ENCODE measurements around the gene HIRA. TPM values are rescaled to one million over a fixed set of nuclear protein-coding genes. Genes with fewer than 3 reads are reported as not detected.

HIRA gene
- total and polyA plus RNA-seq, 9 of the 15 experiments (the other 6 are each of a cell fraction or from before 2014, with no cell fraction given), result 0.96 to 132 (median 58.4) TPM

- no peak for TF ChIP-seq CLOCK (CRISPR knock-in tag; IDR thresholded peaks at IDR 0.05; ENCODE audit: borderline replicate concordance)
- TF ChIP-seq IRF2 (CRISPR knock-in tag; IDR thresholded peaks at IDR 0.05), result peak; percentile 82; the same call in 1 of the 2 replicates
- no peak for TF ChIP-seq RBM25 (IDR thresholded peaks at IDR 0.05; ENCODE audit: low read depth, low read length, severe bottlenecking)
- 0 out of 2 replicates have a peak, but pooled peaks have one; percentile 3 for TF ChIP-seq ZNF707 (CRISPR knock-in tag; conservative IDR thresholded peaks at IDR 0.05)
- peak; percentile 60; the same call in 1 of the 2 replicates for TF ChIP-seq THAP12 (CRISPR knock-in tag; IDR thresholded peaks at IDR 0.05)
- TF ChIP-seq PHTF2 (CRISPR knock-in tag; IDR thresholded peaks at IDR 0.05), result peak; percentile 31; the same call in 1 of the 2 replicates
- TF ChIP-seq SAP30 (IDR thresholded peaks at IDR 0.05; ENCODE audit: borderline replicate concordance, insufficient read depth, low read depth, low read length, poor library complexity, severe bottlenecking), result peak; percentile 35
- TF ChIP-seq STAG1 (CRISPR knock-in tag; IDR thresholded peaks at IDR 0.05; ENCODE audit: borderline replicate concordance), result peak; percentile 63
- no peak for TF ChIP-seq ZBTB17 (CRISPR knock-in tag; IDR thresholded peaks at IDR 0.05)
- TF ChIP-seq PHF8 (IDR thresholded peaks at IDR 0.05; ENCODE audit: borderline replicate concordance, low read length), result 0 out of 2 replicates have a peak, but pooled peaks have one; percentile 19
- TF ChIP-seq SETDB1 (IDR thresholded peaks at IDR 0.05; ENCODE audit: low read length), result peak; percentile 58
- peak; percentile 66; the same call in 1 of the 2 replicates for TF ChIP-seq ZNF282 (CRISPR knock-in tag; IDR thresholded peaks at IDR 0.05)
- TF ChIP-seq ZC3H4 (CRISPR knock-in tag; IDR thresholded peaks at IDR 0.05; ENCODE audit: borderline replicate concordance), result peak; percentile 96
- no peak for TF ChIP-seq STAT5A (IDR thresholded peaks at IDR 0.05; ENCODE audit: borderline replicate concordance, low read length)
- no peak for TF ChIP-seq MYC (IDR thresholded peaks at IDR 0.05; ENCODE audit: low read depth, low read length)
- 0 out of 2 replicates have a peak, but pooled peaks have one; percentile 32 for TF ChIP-seq MYC (CRISPR knock-in tag; IDR thresholded peaks at IDR 0.05; ENCODE audit: borderline replicate concordance, low read depth)
- 0 out of 2 replicates have a peak, but pooled peaks have one; percentile 11 for TF ChIP-seq USF1 (CRISPR knock-in tag; IDR thresholded peaks at IDR 0.05)
Measured at GRCh38 chr22:19383292-19383691, 48.2 kb downstream of the HIRA start (continued).
